Superior temporal gyrus (tissue), 1 donor: ENCODE data around the gene RTN4RL2.
"Not testable (repeated sequence)": the region's sequence is repeated elsewhere in the genome, so short reads cannot be mapped to it uniquely, and the experiment has no call there.

Source experiments
- DNase-seq: peaks from one replicate; pipeline ENCODE4 v3.0.0-alpha.2; 2016; ENCODE audit errors: extremely low spot score

RTN4RL2 gene

GRCh38 chr11:57432714-57433163, 27.6 kb upstream of the RTN4RL2 start:
- DNase-seq = no peak

GRCh38 chr11:57434640-57435546, 25.4 kb upstream of the RTN4RL2 start:
- DNase-seq = no peak

GRCh38 chr11:57436031-57436430, 24.3 kb upstream of the RTN4RL2 start:
- DNase-seq = no peak

- no peak for DNase-seq
These were observed 21.7 kb upstream of the RTN4RL2 start for GRCh38 chr11:57438345-57439285.

GRCh38 chr11:57439786-57440185, 20.5 kb upstream of the RTN4RL2 start:
- DNase-seq = no peak

- no peak for DNase-seq
These were observed 19.4 kb upstream of the RTN4RL2 start for GRCh38 chr11:57440744-57441414.

GRCh38 chr11:57444362-57445121, 15.8 kb upstream of the RTN4RL2 start:
- no peak for DNase-seq

- not testable (repeated sequence) for DNase-seq
These were observed 15.3 kb upstream of the RTN4RL2 start for GRCh38 chr11:57445122-57445394.

GRCh38 chr11:57446055-57446454, 14.3 kb upstream of the RTN4RL2 start:
- no peak for DNase-seq

GRCh38 chr11:57453543-57454177, 6.7 kb upstream of the RTN4RL2 start:
- no peak for DNase-seq

GRCh38 chr11:57456960-57457642, 3.2 kb upstream of the RTN4RL2 start:
- peak; percentile 93 for DNase-seq

- DNase-seq = no peak
These were observed 2.7 kb upstream of the RTN4RL2 start for GRCh38 chr11:57457643-57458023.

GRCh38 chr11:57458060-57458409, 2.3 kb upstream of the RTN4RL2 start:
- no peak for DNase-seq

GRCh38 chr11:57458410-57459163, 1.7 kb upstream of the RTN4RL2 start:
- DNase-seq = peak; percentile 24

GRCh38 chr11:57459164-57460021, 935 bp upstream of the RTN4RL2 start:
- no peak for DNase-seq

- no peak for DNase-seq
These were observed 726 bp downstream of the RTN4RL2 start for GRCh38 chr11:57460758-57461749.

- no peak for DNase-seq
These were observed 1.6 kb downstream of the RTN4RL2 start for GRCh38 chr11:57461841-57462489.
